Endothelial cell of umbilical vein (primary cell): ENCODE results near the gene TBC1D16. TPM values are rescaled to one million over a fixed set of nuclear protein-coding genes. Genes with fewer than 3 reads are reported as not detected.
A peak's percentile ranks its signal among the peaks of the same experiment; 100 is the strongest.

Experiments used
- BruUV-seq: library from RNA; stranded (reverse); fragments of 400-500 nt; replicated peaks from 2 replicates; lab custom pipeline; 2021; lab: Mats Ljungman, UMichigan
- CTCF ChIA-PET: fragments of 300-600, 350-600 bp; sonication (Branson Sonifier 250); formaldehyde crosslinking; loops from one replicate; lab custom pipeline; 2021; ENCODE audit warnings: antibody characterized with exemption, inconsistent platforms; lab: Charles Lee
- POLR2A ChIA-PET: fragments of 300-600, 350-600 bp; sonication (Branson Sonifier 250); formaldehyde crosslinking; loops from one replicate; lab custom pipeline; 2021; ENCODE audit warnings: antibody characterized with exemption, inconsistent platforms; lab: Charles Lee
- DNase-seq: peaks from one replicate; pipeline ENCODE4 v3.0.0-alpha.2; 2011; ENCODE audit warnings: low read depth, low spot score
- FAIRE-seq: peaks from 2 replicates; lab custom pipeline; 2011; peaks lifted over from hg19 to GRCh38; lab: Jason Lieb, UNC
- H2AFZ ChIP-seq: 2 replicates; pipeline ENCODE4 v1.6.0; 2012; ENCODE audit warnings: low read depth, low read length, control low read depth, inconsistent platforms
- H3K27ac ChIP-seq: 2 replicates; pipeline ENCODE4 v1.5.1; 2011; ENCODE audit warnings: low read depth, mild to moderate bottlenecking, control low read depth, low read length, moderate library complexity; ENCODE audit not compliant: insufficient read depth
- H3K27me3 ChIP-seq, 2 experiments: 2 replicates each; pipeline versions ENCODE4 v1.6.0 to v1.6.1; 2011; ENCODE audit warnings: low read length in 2 of 2, mixed read lengths in 1 of 2; ENCODE audit not compliant: control insufficient read depth in 2 of 2, insufficient read depth in 2 of 2
- H3K36me3 ChIP-seq, 2 experiments: 2 replicates in 1 of 2; 3 replicates in 1 of 2; pipeline ENCODE4 v1.5.1; 2011; ENCODE audit warnings: low read length in 2 of 2, mild to moderate bottlenecking in 1 of 2, moderate library complexity in 1 of 2; ENCODE audit not compliant: control insufficient read depth in 2 of 2, insufficient read depth in 2 of 2; ENCODE audit errors: extremely low read depth in 1 of 2
- H3K4me1 ChIP-seq: 3 replicates; pipeline ENCODE4 v1.5.1; 2011; ENCODE audit warnings: mild to moderate bottlenecking, low read length; ENCODE audit not compliant: control insufficient read depth, insufficient read depth; ENCODE audit errors: extremely low read depth
- H3K4me2 ChIP-seq: 2 replicates; pipeline ENCODE4 v1.6.1; 2011; ENCODE audit warnings: low read length, control low read depth, mixed read lengths; ENCODE audit not compliant: insufficient read depth
- H3K4me3 ChIP-seq, 3 experiments: fragments of 200-600 bp in 1 of 3; sonication (generic), shearing (Covaris generic) in 1 of 3; replicated peaks in 1 of 3; 2 replicates each; pipeline ENCODE4 v1.5.1; 2011 to 2016; ENCODE audit warnings: control low read depth in 3 of 3, low read length in 3 of 3, mild to moderate bottlenecking in 2 of 3, inconsistent platforms in 1 of 3, low read depth in 1 of 3, moderate library complexity in 1 of 3; ENCODE audit not compliant: insufficient read depth in 1 of 3
- H3K79me2 ChIP-seq: 2 replicates; pipeline ENCODE4 v1.6.0; 2012; ENCODE audit warnings: low read length, inconsistent platforms; ENCODE audit not compliant: control insufficient read depth, insufficient read depth
- H3K9ac ChIP-seq: replicated peaks from 2 replicates; pipeline ENCODE3; 2011; ENCODE audit warnings: low read length, control low read depth; ENCODE audit not compliant: insufficient read depth; ENCODE audit errors: extremely low read depth
- H3K9me1 ChIP-seq: replicated peaks from 3 replicates; pipeline ENCODE4 v1.6.0; 2011; ENCODE audit warnings: mild to moderate bottlenecking, low read length; ENCODE audit not compliant: control insufficient read depth, insufficient read depth; ENCODE audit errors: extremely low read depth
- H3K9me3 ChIP-seq: replicated peaks from 2 replicates; pipeline ENCODE4 v1.5.1; 2012; ENCODE audit warnings: low read length, inconsistent platforms; ENCODE audit not compliant: control insufficient read depth, insufficient read depth
- H4K20me1 ChIP-seq: replicated peaks from 2 replicates; pipeline ENCODE3; 2011; ENCODE audit warnings: mild to moderate bottlenecking, low read length; ENCODE audit not compliant: control insufficient read depth, insufficient read depth; ENCODE audit errors: extremely low read depth
- CTCF ChIP-seq, 2 donors: IDR thresholded peaks; 1 replicate in 1 of 2; 2 replicates in 1 of 2; pipeline ENCODE4 v1.5.1; 2011; ENCODE audit warnings: low read length in 2 of 2, mild to moderate bottlenecking in 2 of 2, moderate library complexity in 2 of 2, control low read depth in 1 of 2, inconsistent platforms in 1 of 2, low read depth in 1 of 2; ENCODE audit not compliant: insufficient read depth in 1 of 2; ENCODE audit errors: extremely low read depth in 1 of 2
- EZH2 ChIP-seq: IDR thresholded peaks from 2 replicates; pipeline ENCODE4 v1.6.1; 2012; ENCODE audit warnings: borderline replicate concordance, low read depth, mild to moderate bottlenecking, moderate library complexity, low read length, inconsistent platforms; ENCODE audit not compliant: severe bottlenecking
- FOS ChIP-seq: IDR thresholded peaks from 2 replicates; pipeline ENCODE4 v1.6.1; 2011; ENCODE audit warnings: mild to moderate bottlenecking, low read length, moderate library complexity, borderline replicate concordance; ENCODE audit not compliant: insufficient read depth
- GATA2 ChIP-seq: IDR thresholded peaks from 2 replicates; pipeline ENCODE4 v1.7.0; 2011; ENCODE audit warnings: low read depth, mild to moderate bottlenecking, moderate library complexity, mixed read lengths, low read length; ENCODE audit not compliant: insufficient read length, insufficient read depth
- JUN ChIP-seq: IDR thresholded peaks from 2 replicates; pipeline ENCODE4 v1.6.1; 2011; ENCODE audit warnings: borderline replicate concordance, low read depth; ENCODE audit not compliant: insufficient read length, insufficient read depth
- MAX ChIP-seq: IDR thresholded peaks from 2 replicates; pipeline ENCODE4 v1.6.1; 2011; ENCODE audit not compliant: insufficient read depth, insufficient read length
- POLR2A ChIP-seq: IDR thresholded peaks from 2 replicates; pipeline ENCODE4 v1.6.1; 2012; ENCODE audit warnings: low read depth, mild to moderate bottlenecking, control low read depth, low read length
- POLR2AphosphoS5 ChIP-seq: IDR thresholded peaks from 2 replicates; pipeline ENCODE4 v1.6.1; 2012; ENCODE audit warnings: low read depth, mild to moderate bottlenecking, control low read depth, low read length, moderate library complexity; ENCODE audit not compliant: insufficient read depth
- dilution Hi-C: fragments of 300-500 bp; cut with MboI; formaldehyde crosslinking; loops from one replicate; pipeline ENCODE4 v1.15.0; 2019; ENCODE audit warnings: low sequenced_read_pairs; ENCODE audit not compliant: extremely low pct_ligation_motif_present
- intact Hi-C: fragments of 100-400 bp; cut with micrococcal nuclease; formaldehyde crosslinking; loops from one replicate; pipeline ENCODE4 v1.10.0; 2022
- polyA plus RNA-seq, 4 experiments: library from polyadenylated mRNA; depleted of rRNA in 3 of 4; stranded (reverse) in 3 of 4; unstranded in 1 of 4; fragments of >200 nt; gene quantifications; 2 replicates each; pipeline versions ENCODE4 v1.2.1 to v1.2.3, GENCODE V29; 2011 to 2012; ENCODE audit warnings: missing spikeins in 1 of 4
- total RNA-seq: library from RNA; stranded (reverse); gene quantifications from 2 replicates; pipeline ENCODE4 v1.2.3, GENCODE V29; 2021

Gene TBC1D16
- total and polyA plus RNA-seq, 2 donors (not counting 3 experiments of a cell fraction or from before 2014, with no cell fraction given) = 12.9 to 48.6 TPM

- ChIA-PET CTCF (interaction anchor here (1.2 to 3.3 kb wide), 2 partner anchors 26 to 67 kb away, joined by 3 to 20 read pairs; partner anchors contain the start of gene GAA), POLR2A (interaction anchor here (0.7 kb wide), 2 partner anchors 12 to 944 kb away, joined by 3 to 4 read pairs; no protein-coding TSS in a partner anchor)
- Histone ChIP-seq H3K79me2 (peaks cover 36% of the 10 kb centered on the region), H3K9me1 (no peaks in the 10 kb centered on the region), H3K9me3 (no peaks in the 10 kb centered on the region), H3K27me3 (no peaks in the 10 kb centered on the region), H3K4me3 (peak overlapping the region; percentile 57 to 76 (median 59)), H3K4me2 (peak overlapping the region; percentile 84), H3K36me3 (no peaks in the 10 kb centered on the region), H3K9ac (peak overlapping the region; percentile 80), H3K27ac (peak overlapping the region; percentile 71), H3K4me1 (peaks cover 7% of the 10 kb centered on the region), H2AFZ (peak overlapping the region; percentile 34), H4K20me1 (no peaks in the 10 kb centered on the region)
- dilution Hi-C loops (no loop called here), intact Hi-C loops (loop anchor here (1.0 kb wide), 1 partner anchor 27 kb away; no protein-coding TSS in a partner anchor)
- TF ChIP-seq POLR2A = no peak
- peak; percentile 33 for TF ChIP-seq POLR2AphosphoS5
- DNase-seq (peak; percentile 68), FAIRE-seq (peak; percentile 82)
- BruUV-seq = TSS peak; percentile 20
Observed at GRCh38 chr17:80034791-80035686, 633 bp downstream of the TBC1D16 start.

GRCh38 chr17:80033840-80034239 lies 1.8 kb downstream of the TBC1D16 start:
- no peaks in the 10 kb centered on the region for H4K20me1 ChIP-seq
- no peak for DNase-seq
- H3K9me1 ChIP-seq = no peaks in the 10 kb centered on the region
- BruUV-seq = no TSS peak
- intact Hi-C loops (no loop called here), dilution Hi-C loops (no loop called here)
- H3K9me3 ChIP-seq = no peaks in the 10 kb centered on the region
- no peak overlapping the region for H2AFZ ChIP-seq
- ChIA-PET CTCF (interaction anchor here (1.7 to 3.3 kb wide), 2 partner anchors 25 to 68 kb away, joined by 6 to 20 read pairs; partner anchors contain the start of gene GAA), POLR2A (interaction anchor here (0.7 kb wide), 1 partner anchor 68 kb away, joined by 4 read pairs; the partner anchor contains the start of gene GAA)
- peaks cover 15% of the 10 kb centered on the region for H3K4me1 ChIP-seq
- H3K79me2 ChIP-seq = peaks cover 38% of the 10 kb centered on the region
- no peaks in the 10 kb centered on the region for H3K36me3 ChIP-seq
- no peak for TF ChIP-seq MAX
- no peak for TF ChIP-seq POLR2AphosphoS5
- TF ChIP-seq GATA2 = no peak
- TF ChIP-seq JUN = no peak
- TF ChIP-seq CTCF (IDR thresholded peaks at IDR 0.05; ENCODE audit: extremely low read depth in 1 of 2, insufficient read depth in 1 of 2, low read depth in 1 of 2, low read length in 2 of 2) = no peak
- no peak for TF ChIP-seq EZH2
- no peak for TF ChIP-seq POLR2A
- no peak for TF ChIP-seq FOS
- no peak overlapping the region for H3K4me2 ChIP-seq
- no peaks in the 10 kb centered on the region for H3K27me3 ChIP-seq
- no peak for FAIRE-seq
- no peak overlapping the region for H3K9ac ChIP-seq
- no peak overlapping the region for H3K4me3 ChIP-seq
- no peak overlapping the region for H3K27ac ChIP-seq
